Stimulated activated CD8-positive, alpha-beta memory T cell treated with anti-CD3 and anti-CD28 coated beads, Interleukin-4, amount 100 ng/mL, for 1 hour (primary cell): Measurements from ENCODE around the gene CLNS1A.
A peak's percentile ranks its signal among the peaks of the same experiment; 100 is the strongest.
"Not testable (repeated sequence)": the region's sequence is repeated elsewhere in the genome, so short reads cannot be mapped to it uniquely, and the experiment has no call there.

ENCODE experiments used
- DNase-seq, 2 donors: peaks; one replicate each; pipeline ENCODE4 v3.0.0-alpha.2; 2020; ENCODE audit warnings: low read depth in 2 of 2, low spot score in 1 of 2

CLNS1A gene

DNA sequence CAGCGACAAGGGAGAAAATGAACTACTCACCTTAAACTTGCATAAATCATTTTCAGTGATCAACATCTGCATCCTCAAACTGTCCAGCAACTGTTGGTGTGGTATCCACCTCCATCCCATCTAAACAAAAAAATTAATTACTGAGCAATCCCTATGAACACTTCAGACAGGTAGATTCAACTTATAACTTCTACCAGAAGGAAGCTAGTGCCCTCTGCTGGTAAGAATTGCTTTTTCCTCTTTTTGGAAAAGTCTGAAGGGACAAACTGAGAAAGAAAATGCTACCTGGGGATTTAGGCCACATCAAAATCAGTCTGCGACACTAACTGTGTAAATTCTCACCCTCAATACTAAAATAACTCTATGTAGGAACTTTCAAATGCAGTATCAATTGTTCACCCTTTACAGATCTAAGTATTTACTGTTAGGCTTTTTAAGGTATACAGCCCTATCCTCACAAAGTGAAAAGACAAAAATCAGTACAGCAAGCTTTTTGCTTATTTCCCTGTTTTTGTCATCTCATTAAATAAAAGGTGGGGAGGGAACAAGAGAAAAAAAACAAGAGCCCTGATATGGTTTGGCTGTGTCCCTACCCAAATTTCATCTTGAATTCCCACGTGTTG, 17.9 kb downstream of the CLNS1A start:
- no peak for DNase-seq

DNA sequence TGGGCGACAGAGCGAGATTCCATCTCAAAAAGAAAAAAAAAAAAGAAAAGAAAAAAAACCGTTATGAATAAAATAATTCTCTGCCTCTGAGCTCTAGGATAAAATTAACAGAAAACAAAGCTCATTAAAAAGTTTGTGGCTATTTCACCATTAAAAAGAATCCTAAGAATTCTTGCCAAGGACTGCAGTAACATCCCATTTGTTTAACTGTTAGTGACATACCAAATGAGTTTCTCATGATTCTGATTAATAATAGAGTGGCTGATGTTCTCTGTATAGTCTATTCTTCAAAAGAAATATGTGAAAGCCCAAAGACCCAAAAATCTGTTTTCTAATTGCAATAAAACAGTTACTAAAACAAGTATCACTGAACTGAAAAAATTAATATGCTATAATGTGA, 19.7 kb downstream of the CLNS1A start:
- no peak for DNase-seq

DNA sequence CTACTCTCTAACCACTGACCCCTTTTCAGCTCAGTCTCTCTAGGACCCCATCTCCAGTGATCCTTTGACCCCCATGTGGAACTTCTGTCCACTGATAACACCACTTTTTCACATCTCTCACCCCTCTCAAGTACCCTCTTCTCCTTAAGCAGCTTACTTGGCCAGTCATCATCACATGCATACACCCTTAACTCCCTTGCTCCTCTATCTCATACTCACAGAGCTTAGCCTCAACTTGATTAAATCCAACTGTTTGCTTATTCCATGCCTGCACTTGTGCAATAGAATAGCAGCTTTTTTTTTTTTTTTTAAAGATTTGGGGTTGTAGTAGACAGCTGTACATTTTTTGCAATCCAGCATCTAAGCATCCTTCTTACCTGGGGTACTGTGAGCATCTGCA, 25.7 kb downstream of the CLNS1A start:
- no peak for DNase-seq

DNA sequence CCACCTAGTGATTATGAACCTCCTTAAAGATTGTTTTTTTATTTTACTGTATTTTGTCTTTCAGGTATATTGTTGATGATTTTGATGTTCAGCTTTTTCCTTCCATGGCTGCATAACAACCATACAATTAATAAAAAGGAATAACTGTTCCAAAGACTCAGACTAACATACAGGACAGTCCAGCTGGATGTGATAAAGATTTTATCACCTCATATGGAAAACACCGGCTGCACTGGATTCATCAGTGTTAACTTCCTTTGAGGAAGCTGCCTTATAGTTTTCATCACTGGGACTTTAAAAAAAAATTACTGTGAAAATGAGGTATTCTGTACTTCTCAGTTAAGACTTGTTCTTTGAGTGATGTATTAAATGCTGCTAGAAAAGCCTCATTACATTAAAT, 28.4 kb downstream of the CLNS1A start:
- no peak for DNase-seq

DNA sequence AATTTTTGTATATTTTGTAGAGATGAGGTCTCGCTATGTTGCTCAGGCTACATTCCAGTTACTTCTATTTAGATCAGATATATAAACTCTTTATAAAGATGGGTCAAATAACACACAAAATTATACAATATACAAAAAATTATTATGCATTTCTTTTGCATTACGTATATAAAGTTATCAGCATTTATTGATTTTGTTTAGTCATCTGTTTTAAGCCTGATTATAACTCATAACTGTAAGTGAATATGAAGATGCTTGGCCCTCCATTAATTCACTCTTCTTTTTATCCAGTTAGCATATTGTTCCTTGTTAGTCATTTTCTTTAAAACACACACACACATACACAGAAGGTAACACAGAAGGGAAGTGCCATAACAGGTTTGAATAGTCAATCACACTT, 33.3 kb downstream of the CLNS1A start:
- no peak for DNase-seq

DNA sequence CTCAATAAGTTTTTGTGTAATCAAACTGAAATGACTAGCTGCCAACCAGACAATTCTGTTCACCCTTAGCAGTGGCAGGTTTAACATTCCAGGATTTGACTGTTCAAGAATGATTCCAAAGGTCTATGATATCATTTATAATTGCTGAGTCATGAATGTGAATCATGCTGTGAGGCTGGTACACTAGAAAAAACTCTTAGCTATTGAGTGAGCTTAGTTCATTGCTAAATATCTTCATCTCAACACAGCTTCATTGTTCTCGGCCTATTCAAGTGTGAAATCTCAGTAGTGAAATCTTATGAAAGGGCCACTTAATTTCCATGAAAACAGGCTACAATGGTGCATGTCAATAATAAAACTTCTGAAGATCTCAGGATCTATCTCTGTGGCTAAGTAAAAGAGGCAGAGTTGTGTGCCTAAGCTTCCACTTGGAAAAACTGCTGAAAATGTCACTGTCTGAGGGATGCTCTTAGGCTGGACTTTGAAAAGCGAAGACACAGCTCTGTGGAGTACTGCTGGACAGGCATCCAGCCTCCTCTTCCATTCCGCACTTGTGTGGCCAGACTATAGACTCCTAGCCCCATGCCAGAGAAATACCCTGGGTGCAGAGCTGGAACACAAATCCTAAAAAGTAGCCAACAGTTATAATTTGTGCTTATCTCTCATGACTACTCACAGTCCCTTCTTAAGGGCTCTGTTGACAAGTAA, 35.1 kb downstream of the CLNS1A start:
- no peak for DNase-seq

DNA sequence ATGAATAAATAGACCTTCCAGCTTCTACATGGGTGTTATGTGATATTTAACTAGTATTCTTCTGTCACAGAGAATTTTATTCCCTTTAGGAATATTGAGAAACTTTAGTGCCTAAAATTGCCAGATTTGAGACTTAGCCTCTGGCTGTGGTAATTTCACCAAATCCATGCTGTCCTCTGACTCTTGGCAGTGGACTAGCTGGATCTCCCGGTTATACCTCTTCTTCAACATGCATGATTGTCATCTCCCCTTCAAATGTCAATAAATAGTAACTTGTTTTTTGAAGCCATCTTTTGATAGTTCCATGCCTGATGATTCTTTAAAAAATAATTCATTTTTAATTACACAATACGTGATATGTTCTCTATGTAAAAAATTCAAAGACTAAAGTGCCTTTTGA, 39.4 kb downstream of the CLNS1A start:
- no peak for DNase-seq

DNA sequence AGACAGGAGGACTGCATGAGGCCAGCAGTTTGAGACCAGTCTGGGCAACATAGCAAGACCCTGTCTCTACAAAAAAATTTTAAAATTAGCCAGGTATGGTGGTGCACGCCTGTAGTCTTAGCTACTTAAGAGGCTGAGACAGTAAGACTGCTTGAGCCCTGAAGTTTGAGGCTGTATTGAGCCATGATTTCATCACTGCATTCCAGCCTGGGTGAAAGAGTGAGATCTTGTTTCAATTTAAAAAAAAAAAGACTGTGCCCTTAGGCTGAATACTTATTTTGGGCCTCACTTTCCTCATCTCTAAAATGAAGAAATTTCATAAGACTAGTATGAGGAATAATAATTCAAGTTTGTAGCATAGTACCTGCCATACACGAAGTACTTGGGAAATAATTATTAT, 41.0 kb downstream of the CLNS1A start:
- DNase-seq: no peak

DNA sequence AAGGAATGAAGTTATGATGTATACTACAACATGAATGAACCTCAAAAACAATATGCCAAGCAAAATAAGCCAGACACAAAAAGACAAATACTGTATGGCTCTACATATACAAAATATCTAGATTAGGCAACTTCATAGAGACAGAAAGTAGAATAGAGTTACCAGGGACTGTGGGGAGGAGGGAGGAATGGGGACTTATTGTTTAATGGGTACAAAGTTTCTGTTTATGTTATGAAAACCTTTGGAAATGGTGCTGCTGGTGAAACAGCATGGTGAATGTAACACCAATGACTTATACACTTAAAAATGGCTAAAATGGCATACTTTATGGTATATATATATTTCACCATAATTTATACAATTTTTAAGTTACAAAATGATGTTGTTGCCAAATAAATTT, 43.7 kb downstream of the CLNS1A start:
- no peak for DNase-seq

DNA sequence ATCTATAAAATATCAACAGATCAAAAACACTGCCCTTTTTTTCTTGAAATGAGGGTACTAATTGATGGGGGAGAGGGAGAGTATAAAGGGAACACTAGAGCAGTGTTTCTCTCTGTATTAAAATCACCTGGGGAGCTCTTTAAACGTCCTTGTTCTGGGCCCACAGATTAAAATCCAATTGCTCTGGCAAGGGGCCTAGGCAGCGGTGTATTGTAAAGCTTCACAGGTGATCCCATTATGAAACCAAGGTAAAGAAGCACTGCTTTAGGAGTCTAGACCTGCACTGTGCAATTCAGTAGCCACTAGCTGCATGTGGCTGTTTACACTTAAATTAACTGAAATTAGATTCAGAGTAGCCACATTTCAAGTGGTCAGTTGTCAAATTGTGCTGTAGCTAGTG, 44.9 kb downstream of the CLNS1A start:
- no peak for DNase-seq

DNA sequence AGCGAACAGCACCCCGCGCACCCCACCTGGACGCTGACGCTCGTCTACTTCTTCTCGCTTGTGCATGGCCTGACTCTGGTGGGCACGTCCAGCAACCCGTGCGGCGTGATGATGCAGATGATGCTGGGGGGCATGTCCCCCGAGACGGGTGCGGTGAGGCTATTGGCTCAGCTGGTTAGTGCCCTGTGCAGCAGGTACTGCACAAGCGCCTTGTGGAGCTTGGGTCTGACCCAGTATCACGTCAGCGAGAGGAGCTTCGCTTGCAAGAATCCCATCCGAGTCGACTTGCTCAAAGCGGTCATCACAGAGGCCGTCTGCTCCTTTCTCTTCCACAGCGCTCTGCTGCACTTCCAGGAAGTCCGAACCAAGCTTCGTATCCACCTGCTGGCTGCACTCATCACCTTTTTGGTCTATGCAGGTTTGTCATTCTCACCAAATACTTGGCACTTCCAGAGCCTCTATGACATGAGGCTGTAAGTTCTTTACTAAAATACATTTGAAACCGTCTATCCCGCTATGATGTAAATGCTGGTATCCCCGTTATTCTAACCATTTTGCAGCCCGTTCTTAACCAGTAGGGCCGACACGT, 47.3 kb downstream of the CLNS1A start:
- DNase-seq: no peak

DNA sequence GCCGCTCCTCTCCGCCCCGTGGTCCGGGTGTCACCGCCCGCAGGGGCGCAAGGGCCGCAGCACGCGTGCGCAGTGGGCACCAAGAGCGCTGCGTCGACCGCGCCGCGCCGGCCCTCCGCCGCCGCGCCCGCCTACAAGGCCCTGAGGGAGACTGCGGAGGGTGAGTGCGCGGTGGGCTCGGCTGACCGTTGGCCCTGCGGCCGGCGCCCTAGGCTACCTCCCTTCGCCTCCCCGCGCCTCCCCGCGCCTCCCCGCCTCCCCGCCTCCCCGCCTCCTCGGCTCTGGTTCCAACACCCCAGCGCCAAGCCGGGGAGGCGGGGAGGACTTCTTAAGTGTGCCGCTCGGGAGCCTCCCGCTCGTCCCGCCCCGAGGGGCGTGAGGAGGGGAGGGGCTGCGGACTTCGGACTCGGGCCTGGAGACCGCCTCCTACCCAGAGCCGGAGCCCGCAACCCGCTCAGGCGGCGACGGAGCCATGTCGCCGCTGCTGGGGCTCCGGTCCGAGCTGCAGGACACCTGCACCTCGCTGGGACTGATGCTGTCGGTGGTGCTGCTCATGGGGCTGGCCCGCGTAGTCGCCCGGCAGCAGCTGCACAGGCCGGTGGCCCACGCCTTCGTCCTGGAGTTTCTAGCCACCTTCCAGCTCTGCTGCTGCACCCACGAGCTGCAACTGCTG, 47.9 kb downstream of the CLNS1A start, which contains the start of gene AQP11:
Gene AQP11 (plus strand): TSS at position 433 of the 673 bp plus-strand sequence. CDS start 40 bp downstream, at position 473.
- DNase-seq: peak in 1 of 2 donors; percentile 23

DNA sequence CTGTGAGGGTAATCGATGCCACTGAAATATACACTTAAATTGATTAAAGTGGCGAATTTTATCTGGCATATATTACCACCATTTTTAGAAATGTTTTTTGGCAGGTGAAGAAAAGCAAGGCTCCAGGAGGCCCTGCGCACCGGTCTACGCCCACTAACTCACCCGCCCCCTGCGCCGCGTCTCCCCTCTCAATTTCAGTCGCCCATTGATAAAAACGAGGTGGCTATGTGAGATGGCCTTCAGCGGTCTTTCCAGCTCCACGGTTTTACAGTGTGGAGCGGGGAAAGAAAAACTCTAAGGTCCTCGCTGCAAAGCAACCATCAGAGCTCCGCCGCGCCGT, 48.4 kb downstream of the CLNS1A start:
- no peak for DNase-seq

DNA sequence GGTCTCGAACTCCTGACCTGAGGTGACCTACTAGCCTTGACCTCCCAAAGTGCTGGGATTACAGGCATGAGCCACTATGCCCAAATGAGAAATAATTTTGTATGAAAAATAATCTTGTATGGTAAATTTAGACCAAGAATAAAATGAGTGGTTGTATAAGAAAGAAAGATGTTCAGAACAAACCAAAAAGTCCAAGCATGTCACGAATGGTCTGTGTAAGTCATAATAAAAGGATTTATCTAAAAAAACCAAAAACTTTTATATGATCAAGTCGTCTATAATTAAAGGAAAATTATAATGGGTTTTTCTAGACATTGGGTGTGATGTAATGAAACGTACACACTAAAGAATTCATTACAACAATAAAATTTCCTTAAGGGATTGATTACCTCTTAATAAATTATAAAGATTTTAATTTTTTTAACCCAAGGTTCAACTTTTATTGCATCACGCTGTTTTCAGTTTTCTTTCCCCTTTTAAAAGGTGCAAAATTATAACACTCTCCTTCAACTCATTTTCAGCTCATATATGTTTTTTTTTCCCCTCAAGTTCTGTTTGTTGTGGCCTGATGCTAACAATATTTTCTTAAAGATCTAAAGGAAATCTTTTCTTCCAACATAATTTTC, 56.8 kb downstream of the CLNS1A start:
- no peak for DNase-seq

DNA sequence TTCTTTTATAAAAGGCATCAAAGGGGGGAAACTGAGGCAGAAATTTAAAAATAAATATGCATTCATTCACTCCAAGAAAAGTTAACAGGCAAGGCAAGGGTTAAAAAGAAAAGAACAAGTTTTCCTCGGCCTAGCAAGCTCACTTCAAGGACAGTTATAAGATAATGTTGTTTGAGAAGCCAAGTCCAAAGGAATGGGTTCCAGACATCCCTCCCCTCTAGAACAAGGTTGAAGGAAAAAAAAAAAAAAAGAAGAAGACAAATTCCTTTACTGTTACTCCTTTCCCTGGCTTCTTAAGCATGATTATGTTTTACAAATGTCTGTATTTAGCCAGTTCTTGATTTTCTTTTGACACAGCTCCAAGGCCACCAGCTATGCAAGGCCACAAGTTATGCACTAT, 62.2 kb downstream of the CLNS1A start:
- DNase-seq: not testable (repeated sequence)

DNA sequence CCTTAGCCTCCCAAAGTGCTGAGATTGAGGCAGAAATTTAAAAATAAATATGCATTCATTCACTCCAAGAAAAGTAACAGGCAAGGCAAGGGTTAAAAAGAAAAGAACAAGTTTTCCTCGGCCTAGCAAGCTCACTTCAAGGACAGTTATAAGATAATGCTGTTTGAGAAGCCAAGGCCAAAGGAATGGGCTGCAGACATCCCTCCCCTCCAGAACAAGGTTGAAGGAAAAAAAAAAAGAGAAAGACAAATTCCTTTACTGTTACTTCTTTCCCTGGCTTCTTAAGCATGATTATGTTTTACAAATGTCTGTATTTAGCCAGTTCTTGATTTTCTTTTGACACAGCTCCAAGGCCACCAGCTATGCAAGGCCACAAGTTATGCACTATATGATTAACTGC, 66.7 kb downstream of the CLNS1A start:
- DNase-seq: not testable (repeated sequence)

DNA sequence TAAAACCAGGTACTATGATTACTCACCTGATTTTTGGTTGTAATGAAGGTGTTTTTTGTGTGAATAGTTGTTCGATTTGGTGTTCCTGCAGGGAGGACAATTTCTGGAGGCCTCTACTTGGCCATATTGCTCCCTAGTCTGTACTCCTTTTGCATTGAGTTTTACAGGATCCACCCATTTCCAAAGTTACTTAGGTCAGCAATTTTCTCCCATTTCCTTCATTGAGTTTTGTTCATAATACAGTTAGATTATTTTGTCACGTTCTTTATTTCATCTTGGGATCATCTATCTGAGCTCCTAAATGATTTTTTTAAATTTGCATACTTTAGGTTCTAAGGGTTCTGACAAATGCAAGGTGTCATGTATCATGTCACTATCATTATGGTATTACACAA, 67.9 kb downstream of the CLNS1A start:
- no peak for DNase-seq

DNA sequence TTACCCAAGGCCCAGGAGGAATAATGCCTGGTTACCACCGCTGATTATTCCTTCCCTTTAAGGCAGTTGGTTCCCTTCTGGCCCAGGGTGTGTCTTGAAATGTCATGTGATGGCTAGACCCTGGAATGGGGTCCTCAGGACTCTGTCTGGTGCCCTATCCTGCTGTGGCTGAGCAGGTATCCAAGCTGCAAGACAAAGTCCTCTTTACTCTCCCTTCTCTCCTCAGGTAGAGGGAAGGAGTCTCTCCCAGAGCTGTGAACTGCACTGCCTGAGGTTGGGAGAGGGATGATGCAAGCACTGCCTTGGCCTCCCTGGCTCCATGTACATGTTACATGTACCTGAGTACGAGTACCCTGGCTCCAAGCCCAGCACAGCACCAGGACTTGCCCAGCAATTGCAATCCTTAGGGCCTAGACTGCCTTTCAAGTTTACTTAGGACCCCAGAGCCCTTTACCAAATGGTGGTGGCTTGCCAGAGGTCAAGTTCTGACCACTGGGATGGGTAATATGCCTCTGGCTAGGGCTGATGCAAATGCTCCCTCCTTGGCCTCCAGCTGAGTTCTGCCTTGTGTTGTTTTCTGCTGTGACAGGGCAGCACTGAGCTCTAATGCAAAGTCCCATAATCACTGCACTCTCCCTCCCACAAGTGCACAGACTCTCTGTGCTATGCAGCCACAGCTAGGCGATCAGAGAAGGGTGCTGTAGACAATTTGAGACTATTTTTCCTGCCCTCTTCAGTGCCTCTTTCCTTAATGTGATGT, 68.5 kb downstream of the CLNS1A start:
- no peak for DNase-seq

DNA sequence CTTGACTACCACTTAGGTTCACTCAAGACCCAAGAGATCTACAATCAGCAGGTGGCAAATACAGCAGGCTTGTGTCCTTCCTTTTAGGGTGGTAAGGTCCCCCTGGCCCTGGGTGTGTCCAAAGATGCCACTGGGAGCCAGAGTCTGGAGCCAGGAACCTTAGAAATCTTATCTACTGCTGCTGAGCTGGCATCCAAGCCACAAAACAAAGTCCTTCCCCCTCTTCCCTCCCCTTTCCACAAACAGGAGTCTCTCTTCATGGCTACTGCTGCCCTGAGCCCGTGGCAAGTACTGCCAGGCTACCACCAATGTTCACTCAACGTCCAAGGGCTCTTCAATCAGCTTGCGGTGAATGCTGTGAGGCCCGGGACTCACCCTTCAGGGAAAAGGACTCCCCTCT, 69.3 kb downstream of the CLNS1A start:
- no peak for DNase-seq
